ENCODE results near the gene ASTN1.

The ASTN1 gene

DNA sequence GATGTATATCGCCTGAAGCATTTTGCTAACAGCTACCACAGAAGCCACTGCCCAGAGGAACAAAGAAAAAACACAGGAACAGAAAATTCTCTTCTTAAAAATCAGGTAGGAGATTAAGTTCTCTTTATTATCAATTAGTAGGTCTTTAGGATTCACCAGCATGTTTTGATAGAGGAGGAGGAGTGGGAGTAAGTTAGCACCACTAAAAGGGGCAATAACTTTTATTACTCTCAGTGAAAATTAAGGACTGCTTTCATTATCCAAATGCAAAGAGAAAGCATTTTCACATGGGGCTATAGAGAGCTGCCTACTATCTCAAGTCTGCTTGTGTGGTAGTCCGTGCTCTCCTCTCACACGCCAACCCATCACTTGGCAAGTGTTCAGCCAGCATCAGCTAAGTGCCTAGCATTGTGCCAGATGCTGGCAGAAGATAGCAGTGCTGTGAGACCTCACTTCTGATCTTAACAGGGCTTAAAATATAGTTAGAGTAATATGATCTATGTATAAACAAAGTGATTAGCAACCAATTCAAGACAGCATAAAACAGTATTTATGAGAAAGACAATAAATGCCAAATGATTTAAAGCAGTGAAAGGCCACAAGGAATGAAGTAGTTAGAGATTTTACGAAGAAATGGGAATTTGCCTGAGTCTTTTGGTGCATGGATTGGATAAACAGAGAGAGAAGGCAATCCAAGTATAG lies 39.8 kb downstream of the ASTN1 start:
- CTCF ChIA-PET = no interaction called here
- POLR2A ChIA-PET (ENCODE audit: low non-redundant PET) = no interaction called here
- H3K27ac ChIP-seq = no peak overlapping the region
- no peak for DNase-seq (ENCODE audit: low spot score)
- TF ChIP-seq, protein P1, sequence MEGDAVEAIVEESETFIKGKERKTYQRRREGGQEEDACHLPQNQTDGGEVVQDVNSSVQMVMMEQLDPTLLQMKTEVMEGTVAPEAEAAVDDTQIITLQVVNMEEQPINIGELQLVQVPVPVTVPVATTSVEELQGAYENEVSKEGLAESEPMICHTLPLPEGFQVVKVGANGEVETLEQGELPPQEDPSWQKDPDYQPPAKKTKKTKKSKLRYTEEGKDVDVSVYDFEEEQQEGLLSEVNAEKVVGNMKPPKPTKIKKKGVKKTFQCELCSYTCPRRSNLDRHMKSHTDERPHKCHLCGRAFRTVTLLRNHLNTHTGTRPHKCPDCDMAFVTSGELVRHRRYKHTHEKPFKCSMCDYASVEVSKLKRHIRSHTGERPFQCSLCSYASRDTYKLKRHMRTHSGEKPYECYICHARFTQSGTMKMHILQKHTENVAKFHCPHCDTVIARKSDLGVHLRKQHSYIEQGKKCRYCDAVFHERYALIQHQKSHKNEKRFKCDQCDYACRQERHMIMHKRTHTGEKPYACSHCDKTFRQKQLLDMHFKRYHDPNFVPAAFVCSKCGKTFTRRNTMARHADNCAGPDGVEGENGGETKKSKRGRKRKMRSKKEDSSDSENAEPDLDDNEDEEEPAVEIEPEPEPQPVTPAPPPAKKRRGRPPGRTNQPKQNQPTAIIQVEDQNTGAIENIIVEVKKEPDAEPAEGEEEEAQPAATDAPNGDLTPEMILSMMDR (conservative IDR thresholded peaks at IDR 0.05; ENCODE audit: low read depth) = no peak

DNA sequence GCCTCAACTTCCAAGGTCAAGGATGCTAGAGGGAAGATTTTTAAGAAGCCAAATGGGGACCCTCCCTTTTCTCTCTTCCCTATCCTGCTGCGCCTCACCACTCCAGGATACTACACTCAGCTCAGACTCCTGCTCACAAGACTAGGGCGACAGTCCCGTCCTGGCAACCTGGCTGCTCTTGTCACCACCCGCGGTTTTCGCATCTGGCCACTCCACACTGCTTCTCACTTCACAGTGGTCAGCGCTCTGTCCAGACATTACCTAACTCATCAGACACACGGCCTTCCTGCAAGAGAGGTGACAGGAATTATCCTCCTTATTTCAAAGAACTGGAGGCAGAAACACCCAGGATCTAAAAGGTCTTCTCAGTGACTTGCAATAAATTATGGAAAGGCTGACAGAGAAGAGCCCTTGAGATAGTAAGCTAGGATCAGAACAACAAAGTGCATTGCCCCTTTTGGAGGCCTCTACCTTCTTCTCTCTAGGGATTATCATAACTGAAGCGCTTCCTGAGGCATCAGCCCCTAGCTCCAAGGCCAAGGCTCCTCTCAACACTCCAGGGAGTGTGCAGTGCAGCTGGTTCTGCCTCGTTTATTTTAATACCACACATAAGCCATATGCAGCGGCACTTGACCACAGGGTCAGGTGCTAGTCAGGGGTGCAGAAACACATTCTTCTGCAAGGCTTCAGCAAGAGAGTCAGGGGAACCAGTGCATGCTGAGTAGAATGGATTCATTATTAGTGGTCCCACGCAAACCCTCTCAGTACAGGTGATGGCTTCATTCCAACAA lies 41.9 kb downstream of the ASTN1 start:
- CTCF ChIA-PET = no interaction called here
- TF ChIP-seq, protein P1 (conservative IDR thresholded peaks at IDR 0.05; ENCODE audit: low read depth) = no peak
- no peak overlapping the region for H3K27ac ChIP-seq
- DNase-seq (ENCODE audit: low spot score) = no peak
- POLR2A ChIA-PET (ENCODE audit: low non-redundant PET) = no interaction called here

DNA sequence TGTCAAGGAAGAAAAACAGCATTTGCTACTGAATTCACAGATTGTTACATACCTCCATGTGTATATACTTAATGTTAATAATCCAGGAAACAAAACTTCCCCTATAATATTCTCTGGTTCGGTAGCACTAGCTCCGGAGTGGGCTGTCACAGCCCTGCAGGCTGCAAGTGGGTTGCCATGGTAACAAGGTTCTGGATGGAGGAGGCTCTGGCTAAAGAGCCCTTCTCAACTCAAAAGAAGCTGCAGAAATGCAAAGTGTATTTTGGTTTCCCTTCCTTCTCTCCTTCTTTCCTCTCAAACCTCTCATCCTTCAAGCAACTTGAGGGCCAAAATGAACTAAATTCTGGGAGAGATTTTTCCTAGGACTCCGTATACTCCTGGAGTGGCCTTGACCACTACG lies 45.2 kb downstream of the ASTN1 start:
- TF ChIP-seq, protein P1 (conservative IDR thresholded peaks at IDR 0.05; ENCODE audit: low read depth) = no peak
- H3K27ac ChIP-seq = no peak overlapping the region
- ChIA-PET CTCF (interaction anchor here (0.5 to 0.6 kb wide), 3 partner anchors 9 to 69 kb away, joined by 3 to 6 read pairs (median 3); no protein-coding TSS in a partner anchor), POLR2A (ENCODE audit: low non-redundant PET) (no interaction called here)
- DNase-seq (ENCODE audit: low spot score) = no peak

DNA sequence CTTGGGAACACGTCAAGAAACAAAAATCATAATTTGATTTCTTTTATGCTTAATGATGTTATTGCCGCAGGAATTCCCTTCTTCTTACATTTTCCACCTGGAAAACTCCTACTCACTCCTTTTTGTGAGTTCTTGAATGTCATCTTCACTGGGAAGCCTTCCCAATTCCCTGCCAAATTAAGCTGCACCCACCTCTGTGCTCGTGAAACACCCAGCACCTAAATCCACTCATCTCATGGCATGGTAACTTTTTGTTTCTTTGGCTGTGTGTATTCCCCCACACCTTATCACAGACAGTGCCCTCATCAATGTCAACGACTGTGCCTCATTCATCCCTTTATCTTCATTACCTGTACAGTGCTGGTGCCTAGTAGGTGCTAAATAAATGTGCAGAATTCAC lies 45.6 kb downstream of the ASTN1 start:
- TF ChIP-seq, protein P1 (conservative IDR thresholded peaks at IDR 0.05; ENCODE audit: low read depth) = no peak
- CTCF ChIA-PET = interaction anchor here (0.5 kb wide), 1 partner anchor 69 kb away, joined by 6 read pairs; no protein-coding TSS in a partner anchor
- no peak for DNase-seq (ENCODE audit: low spot score)
- H3K27ac ChIP-seq = no peak overlapping the region
- POLR2A ChIA-PET (ENCODE audit: low non-redundant PET) = no interaction called here

DNA sequence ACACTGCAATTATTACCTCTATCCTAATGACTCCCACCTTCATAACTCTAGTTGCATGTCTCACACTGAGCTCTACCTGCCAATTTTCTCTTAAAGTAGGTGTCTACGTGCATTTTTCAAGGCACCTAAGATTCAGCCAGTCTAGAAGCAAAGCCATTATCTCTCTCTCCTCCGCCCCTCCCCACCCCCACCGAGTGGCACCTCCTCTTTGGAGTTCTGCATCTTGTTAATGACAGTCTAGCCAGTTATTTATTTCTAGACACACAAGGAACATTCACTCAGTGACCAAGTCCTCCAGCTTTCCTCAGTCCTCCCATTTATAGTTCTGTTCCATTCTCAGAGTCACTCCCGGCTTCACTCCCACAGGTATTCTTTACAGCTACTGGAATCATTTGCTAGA lies 47.6 kb downstream of the ASTN1 start:
- DNase-seq (ENCODE audit: low spot score) = no peak
- ChIA-PET CTCF (no interaction called here), POLR2A (ENCODE audit: low non-redundant PET) (no interaction called here)
- TF ChIP-seq, protein P1 (conservative IDR thresholded peaks at IDR 0.05; ENCODE audit: low read depth) = no peak
- H3K27ac ChIP-seq = no peak overlapping the region

DNA sequence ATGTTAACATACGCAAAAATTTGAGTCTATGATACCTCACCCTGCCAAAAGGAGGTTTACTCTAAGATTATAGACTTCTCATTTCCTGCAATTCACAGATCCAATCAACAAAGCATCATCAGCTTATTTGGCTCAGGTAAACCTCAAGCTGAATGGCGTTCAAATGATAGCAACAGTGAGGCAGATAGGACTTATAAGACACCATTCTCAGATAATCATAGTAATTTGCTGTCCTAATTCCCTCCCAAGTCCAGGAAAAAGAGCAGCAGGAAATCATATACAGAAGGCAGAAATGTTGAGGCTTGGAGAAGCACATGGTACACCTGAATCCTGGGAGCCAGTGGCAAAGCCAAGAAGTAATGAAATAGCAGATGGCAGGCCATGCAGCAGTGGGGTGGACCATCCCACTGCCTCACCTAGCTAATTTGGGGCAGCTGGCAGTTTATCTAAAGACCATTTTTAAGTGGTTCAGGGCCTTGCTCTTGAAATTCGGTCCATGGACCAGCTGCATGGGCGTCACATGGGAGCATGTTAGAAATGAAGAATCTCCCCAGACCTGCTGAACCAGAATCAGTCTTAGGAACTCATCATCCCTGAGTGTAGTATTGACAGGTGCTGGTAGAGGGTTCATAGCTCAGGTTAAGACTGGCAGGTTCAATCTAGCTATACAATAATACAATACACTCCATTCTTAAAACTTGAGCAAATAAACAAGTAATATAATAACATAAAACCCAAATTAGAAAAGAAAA lies 57.7 kb downstream of the ASTN1 start:
- no peak for DNase-seq (ENCODE audit: low spot score)
- no peak overlapping the region for H3K27ac ChIP-seq
- CTCF ChIA-PET = no interaction called here
- TF ChIP-seq, protein P1 (conservative IDR thresholded peaks at IDR 0.05; ENCODE audit: low read depth) = no peak
- POLR2A ChIA-PET (ENCODE audit: low non-redundant PET) = no interaction called here

All from RWPE1 (cell line).